SK-MEL-5 (cell line): Measurements from ENCODE around the gene SMOC1. TPM values are rescaled to one million over a fixed set of nuclear protein-coding genes. Genes with fewer than 3 reads are reported as not detected.

Experiments used
- DNase-seq: peaks from one replicate; pipeline ENCODE4 v3.0.0-alpha.2; 2016; ENCODE audit warnings: low read depth, low spot score
- in situ Hi-C: cut with HindIII; loops from 2 replicates; pipeline ENCODE4 v1.10.0; 2016; ENCODE audit warnings: low sequenced_read_pairs, high pct_unique_total_duplicates, low pct_unique_long_range_greater_than_20kb
- total RNA-seq: library from RNA; depleted of rRNA; stranded (reverse); fragments of >200 nt; shearing (Covaris generic); gene quantifications from 2 replicates; pipeline ENCODE4 v1.2.3, GENCODE V29; 2014

The SMOC1 gene
- total RNA-seq, 1 experiment from 2014 or later: not detected

GRCh38 chr14:70008284-70009262 lies 129.4 kb downstream of the SMOC1 start:
- in situ Hi-C loops: no loop called here
- DNase-seq: no peak

DNA sequence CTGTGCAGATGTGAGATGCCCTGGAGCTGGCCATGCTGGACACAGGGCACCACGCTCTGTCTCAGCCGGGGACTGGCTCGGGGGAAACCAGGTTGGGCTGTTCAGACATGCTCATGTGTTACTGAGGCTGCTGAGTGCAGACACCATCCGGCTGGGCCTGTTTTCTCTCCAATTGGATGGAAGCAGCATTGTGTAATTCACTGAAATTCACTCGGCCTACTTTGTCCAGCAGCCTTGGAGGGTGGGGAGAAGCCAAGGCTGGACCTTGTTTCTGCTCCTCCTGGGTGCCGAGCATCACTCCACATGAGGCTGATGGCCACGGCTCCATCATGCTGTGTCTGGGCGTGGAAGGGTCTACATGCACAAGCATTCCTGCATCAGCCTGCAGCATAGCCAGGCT lies 130.7 kb downstream of the SMOC1 start:
- no peak for DNase-seq
- in situ Hi-C loops: no loop called here

- DNase-seq: no peak
- in situ Hi-C loops: no loop called here
These were observed 131.9 kb downstream of the SMOC1 start for GRCh38 chr14:70011098-70011497.

- in situ Hi-C loops: no loop called here
- DNase-seq: no peak
These were observed 132.5 kb downstream of the SMOC1 start for GRCh38 chr14:70011708-70012107.

GRCh38 chr14:70013271-70013873 lies 134.2 kb downstream of the SMOC1 start:
- peak; percentile 68 for DNase-seq
- in situ Hi-C loops: no loop called here

- no peak for DNase-seq
- in situ Hi-C loops: no loop called here
These were observed 135.3 kb downstream of the SMOC1 start for GRCh38 chr14:70014406-70015095.

GRCh38 chr14:70018230-70018629 lies 139.0 kb downstream of the SMOC1 start:
- in situ Hi-C loops: no loop called here
- no peak for DNase-seq

DNA sequence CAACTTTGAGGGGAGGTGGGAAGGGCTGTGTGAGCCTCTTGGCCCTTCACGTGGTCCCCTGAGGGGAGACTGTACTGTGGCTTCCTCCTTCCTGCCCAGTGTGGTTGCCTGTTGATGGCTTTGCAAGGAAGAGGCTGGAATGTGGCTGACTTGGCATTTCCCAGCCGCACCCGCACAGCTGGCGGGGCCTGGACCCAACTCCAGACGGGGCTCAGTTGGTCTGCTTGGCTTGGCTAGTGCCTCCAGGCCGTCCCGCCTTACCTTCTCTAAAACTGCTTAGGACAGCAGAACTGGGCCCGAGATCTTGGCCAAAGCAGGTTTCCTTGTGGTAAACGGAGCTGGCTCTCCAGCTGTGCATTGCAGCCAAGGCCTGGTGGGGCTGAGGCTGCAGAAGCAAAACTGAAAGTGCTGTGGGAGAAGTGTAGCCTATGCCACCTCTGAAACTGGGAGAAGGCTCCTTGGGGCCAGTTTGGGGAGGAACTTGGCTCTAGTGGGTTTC lies 139.5 kb downstream of the SMOC1 start:
- no peak for DNase-seq
- in situ Hi-C loops: no loop called here

- DNase-seq: no peak
- in situ Hi-C loops: no loop called here
These were observed 140.5 kb downstream of the SMOC1 start for GRCh38 chr14:70019695-70020094.

DNA sequence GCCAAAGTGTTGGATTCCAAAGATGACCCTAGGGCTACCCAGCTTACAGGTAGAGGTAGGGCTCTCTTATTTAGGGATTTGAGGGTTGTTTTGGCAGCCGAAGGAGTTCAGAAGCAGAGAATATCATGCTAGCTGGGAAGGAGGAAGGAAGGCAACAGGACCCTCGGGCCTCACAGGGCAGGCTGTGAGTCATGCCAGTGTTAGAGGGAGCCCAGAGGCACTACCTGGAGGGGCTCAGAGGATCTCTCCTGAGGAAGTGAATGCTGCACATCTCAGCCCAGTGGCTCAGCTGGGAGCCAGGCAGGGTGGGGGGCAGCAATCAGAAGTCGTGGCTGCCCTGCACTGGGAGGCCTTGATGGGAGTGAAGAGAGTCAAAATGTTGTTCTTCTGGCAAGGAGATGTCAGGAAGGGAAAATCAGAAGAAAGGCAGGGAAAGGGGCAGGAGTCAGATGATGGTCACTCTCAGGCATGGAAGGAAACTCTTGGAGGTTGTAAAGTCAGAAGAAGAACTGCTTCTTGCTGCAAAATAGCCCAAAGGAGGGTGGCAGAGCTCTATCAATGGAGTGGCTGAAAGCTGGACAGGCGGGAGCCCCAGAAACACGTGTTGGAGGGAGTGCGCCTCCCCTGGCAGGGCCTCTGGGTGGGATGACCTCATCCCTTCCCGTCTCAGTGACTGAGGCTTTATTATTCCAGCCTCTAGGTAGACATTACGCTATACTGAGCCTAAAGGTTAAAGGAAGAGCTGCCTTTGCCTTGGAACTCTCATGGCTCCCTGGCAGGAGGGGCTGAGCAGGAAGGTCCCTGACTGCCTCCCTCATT lies 141.3 kb downstream of the SMOC1 start:
- DNase-seq: peak; percentile 21
- in situ Hi-C loops: no loop called here

- in situ Hi-C loops: no loop called here
- DNase-seq: no peak
These were observed 142.5 kb downstream of the SMOC1 start for GRCh38 chr14:70021548-70022220.

- in situ Hi-C loops: no loop called here
These were observed 143.7 kb downstream of the SMOC1 start for GRCh38 chr14:70022771-70023445.

GRCh38 chr14:70023871-70024270 lies 144.7 kb downstream of the SMOC1 start:
- in situ Hi-C loops: no loop called here
- DNase-seq: no peak

More at GRCh38 chr14:70022771-70023445, 143.7 kb downstream of the SMOC1 start:
- no peak for DNase-seq

DNA sequence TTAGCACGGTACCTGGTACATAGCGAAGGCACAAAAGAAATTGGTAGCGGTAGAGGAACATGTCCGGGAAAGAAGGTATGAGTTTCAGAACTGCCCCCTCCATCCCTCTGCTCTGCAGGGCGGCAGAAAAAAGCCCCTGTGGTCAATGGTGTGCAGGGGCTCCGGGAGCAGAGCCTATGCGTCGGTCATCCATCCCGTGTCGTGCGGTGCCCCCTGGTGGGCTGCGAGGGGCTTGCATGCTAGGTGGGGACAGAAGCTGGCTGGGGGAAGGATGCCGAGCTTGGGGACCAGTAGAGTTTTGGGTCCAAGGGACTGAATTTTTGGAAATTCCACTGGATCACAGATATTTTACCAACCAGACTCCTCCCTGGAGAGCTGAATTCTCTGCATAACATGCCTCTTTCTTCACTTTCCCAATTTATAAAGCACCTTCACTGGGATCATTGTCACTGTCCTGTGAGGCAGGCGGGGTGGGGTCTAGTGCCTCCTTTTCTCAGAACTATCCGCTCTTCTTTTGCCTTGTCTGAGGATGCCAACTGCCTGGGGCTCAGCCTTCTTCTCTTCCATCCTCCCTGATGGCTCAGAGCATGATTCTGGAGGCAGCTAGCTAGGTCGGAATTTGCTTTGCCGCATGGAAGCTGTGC lies 148.7 kb downstream of the SMOC1 start:
- peak; percentile 64 for DNase-seq
- in situ Hi-C loops: no loop called here

- in situ Hi-C loops: no loop called here
- DNase-seq: no peak
These were observed 150.3 kb downstream of the SMOC1 start for GRCh38 chr14:70029296-70030132.
